ENCODE data around the gene PIK3C2G.

Gene PIK3C2G

GRCh38 chr12:18427520-18427919, 166.2 kb downstream of the PIK3C2G start:
- no peak for DNase-seq

- DNase-seq: no peak
Observed at GRCh38 chr12:18428416-18428815, 167.1 kb downstream of the PIK3C2G start.

DNA sequence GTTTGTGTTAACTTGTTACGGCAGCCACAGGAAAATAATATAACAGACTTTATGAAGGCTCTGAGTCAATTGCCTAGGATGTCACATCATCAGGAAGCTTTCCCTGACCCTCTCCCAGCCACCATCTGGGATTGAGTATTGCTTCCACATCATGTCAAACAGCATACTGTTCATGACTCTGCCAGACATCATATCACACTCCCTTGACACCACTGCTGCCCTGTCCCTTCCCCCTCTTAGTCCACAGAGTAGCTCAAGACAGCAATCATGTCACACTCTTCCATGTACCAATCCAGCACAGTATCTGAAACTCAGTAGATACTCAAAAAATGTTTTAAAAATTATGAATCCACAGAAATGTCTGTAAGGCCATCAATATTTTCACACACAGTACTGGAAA, 168.0 kb downstream of the PIK3C2G start:
- DNase-seq: no peak

DNA sequence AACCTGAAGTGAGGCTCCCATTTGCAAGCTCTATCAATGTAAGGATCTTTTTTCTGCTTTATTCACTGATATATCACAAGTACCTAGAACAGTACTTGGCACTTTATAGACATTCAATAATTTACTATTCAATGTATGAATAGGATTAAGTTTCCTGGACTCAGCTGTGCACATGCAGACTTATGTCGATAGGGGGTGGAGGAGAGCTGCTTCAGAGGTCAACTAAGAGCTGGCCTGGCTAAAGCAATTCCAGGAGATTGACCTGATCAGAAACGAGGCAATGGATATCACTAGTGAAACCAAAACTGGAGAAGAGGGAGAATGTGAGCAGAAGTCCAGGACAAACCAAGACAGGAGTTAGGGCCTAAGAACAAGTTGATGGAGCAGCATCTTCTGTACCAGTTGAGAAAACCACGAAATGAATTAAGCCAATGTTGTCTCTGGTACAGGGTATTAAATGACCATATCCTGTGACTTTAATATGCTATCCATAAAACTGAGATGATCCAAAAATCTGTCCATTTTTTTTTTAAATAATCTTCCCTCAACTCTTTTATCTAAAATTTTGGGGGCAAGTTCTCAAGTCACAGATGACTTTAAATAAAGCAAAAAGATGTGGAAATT, 169.2 kb downstream of the PIK3C2G start:
- DNase-seq: peak; percentile 17

GRCh38 chr12:18431771-18432170, 170.5 kb downstream of the PIK3C2G start:
- no peak for DNase-seq

- DNase-seq: no peak
Observed at GRCh38 chr12:18432206-18432605, 170.9 kb downstream of the PIK3C2G start.

- DNase-seq: no peak
Observed at GRCh38 chr12:18436170-18436569, 174.9 kb downstream of the PIK3C2G start.

DNA sequence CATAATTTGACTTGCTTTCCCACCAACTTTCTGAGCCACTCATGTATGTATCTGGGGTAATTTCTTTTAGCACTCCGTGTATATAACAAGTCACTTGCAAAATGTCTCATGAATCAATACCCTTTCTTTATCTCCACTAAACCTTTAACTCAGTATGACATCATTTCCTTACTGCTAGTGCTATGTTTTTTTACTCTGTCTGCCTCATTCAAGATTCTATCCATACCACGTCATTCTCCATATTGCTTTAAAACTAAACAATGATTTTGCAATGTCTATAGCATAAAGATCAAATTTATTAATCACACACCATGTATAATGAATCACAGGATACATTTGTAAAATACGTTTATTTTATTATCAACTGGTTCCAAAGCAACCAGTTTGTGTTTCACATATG, 178.2 kb downstream of the PIK3C2G start:
- DNase-seq: no peak

GRCh38 chr12:18443768-18444437, 182.6 kb downstream of the PIK3C2G start:
- DNase-seq: peak; percentile 60

DNA sequence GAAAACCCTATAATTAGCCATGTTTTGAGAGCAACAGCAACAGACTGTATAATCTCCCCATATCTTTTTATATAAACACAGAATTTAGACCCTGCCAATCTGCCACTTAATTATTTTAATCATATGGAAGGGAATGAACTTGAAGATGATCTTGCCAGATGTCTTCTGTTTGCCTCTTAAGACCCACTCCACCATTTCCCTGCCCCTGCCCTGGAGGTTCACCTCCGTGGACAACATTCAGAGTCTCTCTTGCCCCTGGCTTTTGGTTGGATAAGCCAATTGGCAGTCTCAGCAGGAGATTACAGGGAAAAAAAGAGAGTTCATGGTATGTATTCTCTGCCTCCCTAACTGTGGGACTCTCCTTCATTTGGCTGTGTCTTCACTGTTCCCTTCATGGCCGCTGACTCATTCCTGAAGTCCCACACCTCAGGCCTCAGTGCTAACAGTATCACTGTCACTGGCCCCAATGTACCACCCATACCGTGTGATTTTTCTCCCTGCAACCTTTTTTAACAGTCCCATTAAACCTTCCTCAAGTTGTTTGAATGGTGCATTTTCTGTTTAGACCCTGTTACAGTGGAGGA, 184.8 kb downstream of the PIK3C2G start:
- no peak for DNase-seq

GRCh38 chr12:18454330-18454729, 193.0 kb downstream of the PIK3C2G start:
- no peak for DNase-seq

- no peak for DNase-seq
Observed at GRCh38 chr12:18456344-18456743, 195.0 kb downstream of the PIK3C2G start.

GRCh38 chr12:18457362-18457761, 196.0 kb downstream of the PIK3C2G start:
- no peak for DNase-seq

DNA sequence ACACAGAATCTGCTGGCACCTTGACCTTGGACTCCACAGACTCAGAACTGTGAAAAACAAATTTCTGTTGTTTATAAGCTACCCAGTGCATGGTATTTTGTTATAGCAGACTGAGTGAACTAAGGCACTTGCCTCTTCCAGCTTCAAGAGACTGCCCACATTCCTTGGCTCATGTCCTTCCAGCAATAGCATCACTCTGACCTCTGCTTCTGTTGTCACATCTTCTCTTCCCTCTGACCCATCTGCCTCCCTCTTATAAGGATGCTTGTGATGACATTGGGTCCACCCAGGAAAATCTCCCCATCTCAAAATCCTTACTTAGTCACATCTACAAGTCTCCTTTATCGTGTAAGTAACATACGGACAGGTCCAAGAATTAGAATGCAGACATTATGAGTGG, 200.4 kb downstream of the PIK3C2G start:
- DNase-seq: no peak

- no peak for DNase-seq
Observed at GRCh38 chr12:18462442-18462841, 201.1 kb downstream of the PIK3C2G start.

DNA sequence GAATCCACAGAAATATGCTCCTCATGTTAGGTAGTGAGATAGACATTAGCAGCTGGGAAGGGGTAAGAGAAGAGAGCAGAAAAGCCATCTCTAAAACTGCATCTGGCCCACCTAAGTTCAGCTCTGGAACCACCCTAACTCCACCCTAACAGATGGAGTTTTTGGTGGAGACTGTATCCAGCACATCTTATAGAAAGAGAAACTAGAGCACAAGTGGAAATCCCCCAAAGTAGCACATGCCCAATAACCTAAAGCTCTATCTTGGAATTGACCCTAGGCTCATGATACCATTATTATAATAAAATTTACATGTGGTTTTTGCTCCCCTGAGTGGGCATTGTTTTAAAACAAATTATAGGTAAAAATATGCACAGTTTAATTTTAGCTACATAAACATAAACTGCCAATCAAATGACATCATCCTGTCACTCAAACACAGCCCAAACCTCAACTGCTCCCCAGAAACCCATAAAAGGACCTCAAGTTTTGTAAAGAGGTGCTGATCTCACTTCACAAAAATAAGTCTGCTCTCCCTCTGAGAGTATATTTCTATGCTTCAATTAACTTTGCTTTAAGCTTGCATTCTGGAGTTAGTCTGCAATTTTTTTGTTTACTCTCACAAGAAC, 206.4 kb downstream of the PIK3C2G start:
- no peak for DNase-seq

DNA sequence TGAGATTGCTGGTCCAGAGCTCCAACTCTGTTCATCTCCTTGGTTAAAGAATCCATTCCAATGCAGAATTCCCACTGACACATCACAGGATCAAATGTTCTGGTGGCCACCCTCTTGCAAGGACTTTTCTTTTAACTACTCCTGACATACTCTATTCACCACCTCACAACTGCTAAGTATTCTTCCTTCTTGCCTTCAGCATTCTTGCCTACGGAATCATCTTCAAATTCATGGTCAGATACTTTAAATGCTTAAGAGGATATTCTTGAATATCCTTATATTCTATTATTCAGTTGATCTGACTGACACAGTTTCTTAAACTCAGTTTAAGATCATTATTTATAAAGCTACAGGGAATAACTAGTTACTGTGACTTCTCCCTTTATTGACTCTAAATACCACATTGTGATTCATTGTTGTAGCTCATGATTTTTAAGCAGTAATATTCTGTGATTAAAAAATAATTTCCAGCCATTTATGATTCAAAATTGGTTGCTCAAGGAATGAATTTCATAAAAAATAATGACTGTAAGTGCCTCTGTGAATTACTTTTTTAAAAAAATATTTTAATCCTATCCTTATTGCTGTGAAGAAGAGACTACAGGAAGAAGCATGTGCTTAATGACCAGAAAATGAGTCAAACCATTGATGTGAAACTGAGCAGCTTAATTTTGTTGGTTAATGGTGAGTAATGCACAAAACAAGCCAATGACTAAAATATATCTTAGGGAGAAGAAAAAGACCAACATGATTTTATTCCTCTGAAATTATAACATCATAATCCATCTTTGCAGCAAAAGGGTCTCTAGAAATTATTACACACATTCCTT, 207.1 kb downstream of the PIK3C2G start:
- DNase-seq: no peak

- no peak for DNase-seq
Observed at GRCh38 chr12:18470251-18470650, 208.9 kb downstream of the PIK3C2G start.

DNA sequence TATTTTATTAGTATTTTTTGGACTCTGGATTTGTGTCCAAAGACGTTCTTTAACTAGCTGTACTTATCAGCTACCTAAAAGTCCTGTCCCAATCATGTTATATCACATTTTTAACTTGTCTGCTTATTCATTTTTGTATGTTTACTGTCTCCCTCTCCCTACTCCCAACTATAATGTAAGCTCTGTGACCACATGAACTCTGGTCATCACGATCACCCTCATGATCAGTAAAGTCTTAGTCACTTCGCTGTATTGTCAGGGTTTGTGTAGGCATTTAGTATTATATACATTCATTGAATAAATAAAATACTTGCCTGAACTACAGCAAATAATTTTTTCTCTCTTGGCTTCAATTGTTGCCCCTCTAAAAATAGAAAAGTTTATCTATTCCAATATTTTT, 211.0 kb downstream of the PIK3C2G start:
- DNase-seq: no peak

GRCh38 chr12:18472806-18473205, 211.5 kb downstream of the PIK3C2G start:
- no peak for DNase-seq

DNA sequence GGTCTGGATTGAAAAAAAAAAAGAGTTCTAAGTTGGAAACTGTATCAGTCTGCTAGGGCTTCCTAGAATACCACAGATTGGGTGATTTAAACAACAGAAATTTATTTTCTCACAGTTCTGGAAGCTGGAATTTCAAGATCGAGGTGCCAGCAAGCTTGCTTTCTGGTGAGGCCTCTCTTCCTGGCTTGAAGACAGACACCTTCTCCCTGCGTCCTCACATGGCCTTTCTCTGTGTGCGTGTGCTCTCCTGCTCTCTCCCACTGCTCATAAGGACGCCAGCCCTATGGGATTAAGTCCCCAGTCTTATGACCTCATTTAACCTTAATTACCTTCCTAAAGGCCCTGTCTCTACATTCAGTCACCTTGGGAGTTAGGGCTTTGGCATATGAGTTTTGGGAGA, 215.5 kb downstream of the PIK3C2G start:
- DNase-seq: no peak

GRCh38 chr12:18479256-18479655, 217.9 kb downstream of the PIK3C2G start:
- DNase-seq: no peak

GRCh38 chr12:18482601-18483120, 221.3 kb downstream of the PIK3C2G start:
- DNase-seq: no peak
